Fibroblast of peridontal ligament (primary cell): ENCODE results near the gene ANKRD39.
A peak's percentile ranks its signal among the peaks of the same experiment; 100 is the strongest.

Source experiments
- DNase-seq: peaks from one replicate; pipeline ENCODE4 v3.0.0-alpha.2; 2010; ENCODE audit errors: extremely low read depth

ANKRD39 gene

GRCh38 chr2:96826546-96827278 lies 31.1 kb downstream of the ANKRD39 start:
- no peak for DNase-seq

GRCh38 chr2:96825057-96825456 lies 32.8 kb downstream of the ANKRD39 start:
- no peak for DNase-seq

- peak; percentile 35 for DNase-seq
These were observed 33.5 kb downstream of the ANKRD39 start for GRCh38 chr2:96824079-96824870.

- DNase-seq = no peak
These were observed 34.6 kb downstream of the ANKRD39 start for GRCh38 chr2:96823198-96823597.

- DNase-seq = no peak
These were observed 35.0 kb downstream of the ANKRD39 start for GRCh38 chr2:96822786-96823185.

GRCh38 chr2:96821113-96821675 lies 36.6 kb downstream of the ANKRD39 start:
- DNase-seq = no peak

- DNase-seq = no peak
These were observed 37.8 kb downstream of the ANKRD39 start for GRCh38 chr2:96819876-96820511.

GRCh38 chr2:96819128-96819875 lies 38.5 kb downstream of the ANKRD39 start:
- no peak for DNase-seq

- no peak for DNase-seq
These were observed 39.9 kb downstream of the ANKRD39 start for GRCh38 chr2:96817882-96818281.

- peak; percentile 13 for DNase-seq
These were observed 40.7 kb downstream of the ANKRD39 start for GRCh38 chr2:96816836-96817702.

GRCh38 chr2:96816127-96816835 lies 41.5 kb downstream of the ANKRD39 start, which contains the start of gene CNNM3:
TSS of gene CNNM3 (plus strand) at chr2:96816268. CDS start at chr2:96816278, 10 bp downstream.
- DNase-seq = peak; percentile 84

GRCh38 chr2:96815326-96816126 lies 42.3 kb downstream of the ANKRD39 start:
- DNase-seq = peak; percentile 49

GRCh38 chr2:96813656-96814055 lies 44.2 kb downstream of the ANKRD39 start:
- DNase-seq = no peak

GRCh38 chr2:96811917-96812316 lies 45.9 kb downstream of the ANKRD39 start:
- peak; percentile 86 for DNase-seq

GRCh38 chr2:96810783-96811192 lies 47.0 kb downstream of the ANKRD39 start:
- no peak for DNase-seq

GRCh38 chr2:96809951-96810782 lies 47.6 kb downstream of the ANKRD39 start:
- DNase-seq = no peak

GRCh38 chr2:96809216-96809882 lies 48.5 kb downstream of the ANKRD39 start:
- DNase-seq = no peak
